GM19438 (cell line): ENCODE measurements around the gene CX3CL1.

Experiments used
- ATAC-seq: cut with Tn5 transposase; IDR thresholded peaks from one replicate; pipeline ENCODE4 v1.9.1; 2021; ENCODE audit warnings: low read depth; ENCODE audit not compliant: unreplicated experiment

CX3CL1 gene

DNA sequence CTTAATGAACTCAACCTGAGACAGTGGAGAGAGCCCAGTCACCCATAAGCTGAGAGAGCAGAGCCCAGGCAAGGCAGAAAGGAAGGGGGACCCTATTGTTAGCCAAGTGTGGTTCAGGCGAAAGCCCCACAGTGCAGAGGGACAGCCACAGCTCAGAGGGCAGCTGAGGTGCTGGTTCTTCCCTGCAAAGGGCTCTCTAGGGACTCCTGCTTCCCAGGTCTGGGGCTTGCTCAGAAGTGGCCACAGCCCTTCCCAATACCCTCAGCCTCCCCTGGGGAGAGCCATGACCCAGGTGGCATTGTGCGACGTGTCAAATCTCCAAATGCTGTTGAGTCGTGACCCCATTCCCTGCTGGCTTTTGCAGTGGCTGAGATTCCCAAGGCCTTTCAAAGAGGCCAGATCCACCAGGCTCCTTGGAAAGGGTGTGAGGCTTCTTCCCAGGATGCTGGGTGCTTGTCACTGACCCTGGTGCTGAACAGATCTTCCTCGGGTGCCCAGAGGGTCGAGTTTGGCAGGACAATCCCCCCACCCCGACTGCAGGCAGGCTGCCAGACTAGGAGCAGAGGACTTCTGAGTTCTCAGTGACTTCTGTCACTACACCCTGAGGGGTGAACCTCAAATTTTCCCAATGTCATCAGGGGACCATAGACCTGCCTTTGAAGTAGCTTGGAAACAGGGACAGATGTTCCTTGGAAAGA, 29.8 kb downstream of the CX3CL1 start:
- ATAC-seq, result no peak

DNA sequence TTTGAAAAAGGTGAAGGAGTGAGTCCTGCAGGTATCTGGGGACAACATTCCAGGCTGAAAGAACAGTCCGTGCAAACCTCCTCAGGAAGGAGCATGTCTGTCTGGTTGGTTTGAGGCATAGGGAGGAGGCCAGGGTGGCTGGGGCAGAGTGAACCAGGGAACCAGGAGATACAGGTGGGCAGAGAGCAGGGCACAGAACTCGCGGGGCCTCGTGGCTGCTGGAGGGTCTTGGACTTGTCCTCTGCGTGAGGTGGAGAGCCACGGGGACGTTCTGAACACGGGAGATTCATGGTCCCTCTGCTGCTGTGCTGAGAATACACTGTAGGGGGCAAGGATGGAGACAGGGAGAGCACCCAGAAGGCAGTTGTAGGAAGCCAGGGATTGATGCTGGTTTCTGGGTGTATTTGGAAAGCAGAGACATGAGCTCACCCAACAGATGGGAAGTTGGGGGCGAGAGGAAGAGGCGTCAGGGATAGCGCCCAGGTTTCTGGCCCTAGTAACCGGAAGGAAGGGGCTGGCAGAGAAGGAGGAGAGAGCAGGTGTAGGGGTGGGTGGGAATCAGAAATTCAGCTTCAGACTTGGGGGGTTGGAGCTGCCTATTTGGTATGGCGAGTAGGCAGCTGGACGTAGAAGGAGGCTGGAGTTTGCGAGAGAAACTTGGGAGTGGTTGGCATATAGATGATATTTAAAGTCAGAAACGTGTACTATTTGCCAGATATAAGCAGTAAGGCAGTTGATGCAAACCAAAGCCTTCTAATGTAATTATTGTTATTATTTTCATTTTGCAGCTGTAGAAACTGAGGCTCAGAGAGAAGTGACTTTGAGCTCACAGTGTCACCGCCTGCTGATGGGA, 31.9 kb downstream of the CX3CL1 start, which contains the start of gene CCL17:
Gene CCL17 (plus strand): TSS at position 803 of the 853 bp plus-strand sequence. CDS start 9,166 bp downstream, outside the sequence.
- ATAC-seq, result no peak

DNA sequence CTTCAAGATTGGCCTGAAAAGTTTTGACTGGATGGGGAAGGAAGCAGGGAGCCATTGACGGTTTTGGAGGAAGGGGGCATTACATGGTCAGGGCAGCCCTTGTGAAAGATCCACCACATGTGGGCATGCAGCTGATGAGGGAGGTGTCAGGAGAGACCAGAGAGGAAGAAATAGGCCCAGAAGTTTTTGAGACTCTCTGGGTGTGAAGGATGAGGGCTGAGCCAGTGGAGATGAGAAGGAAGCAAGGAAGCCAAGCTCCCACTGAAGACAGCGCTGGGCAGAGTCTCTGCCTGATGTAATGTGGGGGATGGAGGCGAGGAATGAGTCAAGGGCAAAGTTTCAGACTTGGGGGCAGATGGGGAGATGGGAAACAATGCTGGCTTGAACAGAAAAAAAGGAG, 32.8 kb downstream of the CX3CL1 start:
- no peak for ATAC-seq

DNA sequence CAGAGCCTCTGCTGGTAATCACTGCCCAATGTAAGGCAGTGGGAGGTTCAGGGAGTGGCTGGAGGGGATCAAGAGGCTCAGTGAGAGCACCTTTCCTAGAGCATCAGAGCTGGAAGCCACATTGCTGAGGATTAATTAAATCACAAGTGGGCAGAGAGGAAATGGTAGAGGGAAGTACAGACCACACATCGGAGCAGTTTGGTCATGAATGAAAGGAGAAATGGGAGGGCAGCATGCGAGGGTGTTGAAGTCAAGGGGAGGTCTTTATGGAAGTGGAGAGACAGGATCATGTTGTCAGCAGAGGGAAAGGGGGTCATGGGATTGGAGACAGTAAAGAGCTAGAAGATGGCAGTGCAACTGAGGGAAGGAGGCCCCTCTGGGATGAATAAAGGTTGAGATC, 34.6 kb downstream of the CX3CL1 start:
- no peak for ATAC-seq

DNA sequence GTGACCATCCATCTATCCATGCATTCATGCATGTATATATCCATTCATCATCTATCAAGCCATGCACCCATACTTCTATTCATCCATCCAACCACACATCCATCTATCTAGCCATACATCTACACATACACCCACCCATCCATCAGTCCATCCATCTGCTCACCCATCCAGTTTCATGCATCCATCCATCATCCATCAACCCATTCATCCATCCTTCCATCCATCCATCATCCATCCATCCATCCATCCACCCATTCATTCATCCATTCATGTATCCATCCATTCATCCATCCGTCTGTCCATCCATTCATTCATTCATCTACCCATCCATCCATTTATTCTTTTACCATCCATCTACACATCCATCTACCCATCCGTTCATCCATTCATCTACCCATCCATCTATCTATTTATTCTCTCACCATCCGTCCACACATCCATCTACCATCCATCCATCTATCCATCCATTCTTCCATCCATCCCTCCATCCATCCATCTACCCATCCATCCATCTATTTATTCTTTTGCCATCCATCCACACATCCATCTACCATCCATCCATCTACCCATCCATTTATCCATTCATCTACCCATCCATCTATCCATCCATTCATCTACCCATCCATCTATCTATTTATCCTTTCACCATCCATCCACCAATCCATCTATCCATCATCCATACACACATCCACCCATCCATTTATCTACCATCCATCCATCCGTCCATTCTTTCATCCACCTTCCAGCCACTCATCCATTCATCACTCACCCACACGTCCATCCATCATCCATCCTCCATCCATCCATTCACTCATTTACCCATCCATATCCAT, 35.4 kb downstream of the CX3CL1 start:
- ATAC-seq, result no peak

DNA sequence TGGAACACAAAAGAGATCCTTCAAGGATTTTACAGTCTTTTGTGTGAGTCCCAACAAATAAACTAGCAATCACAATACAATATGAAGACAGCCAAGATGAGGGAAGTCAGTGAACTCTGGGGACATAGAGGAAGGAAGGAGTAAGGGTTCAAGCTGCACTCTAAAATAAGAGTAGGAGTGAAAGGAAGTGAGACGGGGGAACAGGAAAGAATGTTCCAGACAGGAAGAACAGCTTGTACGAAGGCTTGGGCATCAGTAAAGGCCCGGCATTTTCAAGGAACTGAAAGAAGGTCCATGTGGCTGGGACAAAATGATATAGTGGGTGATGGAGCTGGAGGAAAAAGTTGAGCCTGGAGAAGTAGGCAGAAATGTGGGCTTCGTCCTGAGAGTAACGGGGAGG, 36.8 kb downstream of the CX3CL1 start:
- ATAC-seq, result no peak

DNA sequence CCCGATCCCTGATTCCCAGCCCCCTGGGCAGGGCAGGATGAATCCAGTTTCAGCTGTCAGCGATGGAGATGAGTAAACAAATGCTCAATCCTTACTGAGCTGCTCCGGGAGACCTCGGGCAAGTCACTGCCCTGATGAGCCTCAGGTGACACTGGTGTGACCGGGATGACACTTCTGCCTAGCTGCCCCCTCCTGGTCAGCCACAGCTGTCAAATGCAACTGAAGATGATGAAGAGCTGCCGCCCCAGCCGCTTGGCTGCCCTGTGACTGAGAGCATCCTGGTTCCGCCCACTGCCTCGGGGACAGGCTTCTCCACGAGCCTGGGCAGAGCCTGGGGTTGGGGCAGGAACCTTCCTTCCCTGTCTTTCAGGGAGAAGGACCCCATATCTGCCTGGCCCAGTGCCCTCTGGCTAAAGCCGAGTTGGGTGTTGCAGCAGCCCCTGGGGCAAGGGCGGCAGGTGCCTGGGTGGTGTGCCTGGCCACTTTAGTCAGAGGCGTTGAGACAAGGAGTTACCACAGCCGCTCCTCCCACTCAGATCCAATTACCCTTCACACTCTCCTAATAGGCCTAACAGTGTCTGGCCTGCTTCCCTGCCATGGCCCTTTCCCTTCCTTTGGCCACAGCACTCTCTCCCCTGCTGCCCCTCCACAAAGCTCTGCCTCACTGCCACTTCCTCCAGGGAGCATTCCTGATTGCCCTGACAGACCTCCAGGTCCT, 37.7 kb downstream of the CX3CL1 start:
- ATAC-seq, result no peak

DNA sequence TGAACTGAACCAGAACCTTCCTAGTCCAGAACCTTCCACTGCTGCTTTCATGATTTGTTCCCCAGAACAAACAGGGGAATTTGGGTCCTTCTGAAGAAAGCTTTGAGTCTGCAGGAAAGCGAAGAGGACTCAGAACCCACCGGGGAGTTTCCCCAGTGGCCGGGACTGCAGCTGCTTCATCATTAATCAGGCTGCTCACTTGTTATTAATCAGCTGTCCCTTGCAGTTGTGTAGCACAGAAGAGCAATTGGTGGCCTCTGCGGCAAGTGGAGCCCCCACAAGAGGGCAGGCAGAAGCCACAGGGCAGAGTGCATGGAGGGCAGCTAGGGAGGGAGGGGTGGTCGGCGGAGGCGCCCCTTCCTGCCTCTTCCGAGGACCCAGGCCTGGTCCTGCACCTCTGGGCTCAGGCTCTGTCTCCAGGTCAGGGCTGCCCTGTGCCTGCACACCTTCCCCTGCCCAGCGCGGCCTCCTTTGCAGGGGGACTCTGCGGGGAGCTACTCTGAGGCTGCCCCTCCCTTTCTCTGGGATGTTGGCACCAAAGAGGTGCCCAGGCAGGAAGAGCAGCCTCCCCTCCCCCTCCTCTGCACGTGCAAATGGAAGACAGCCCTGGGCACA, 39.2 kb downstream of the CX3CL1 start:
- no peak for ATAC-seq

DNA sequence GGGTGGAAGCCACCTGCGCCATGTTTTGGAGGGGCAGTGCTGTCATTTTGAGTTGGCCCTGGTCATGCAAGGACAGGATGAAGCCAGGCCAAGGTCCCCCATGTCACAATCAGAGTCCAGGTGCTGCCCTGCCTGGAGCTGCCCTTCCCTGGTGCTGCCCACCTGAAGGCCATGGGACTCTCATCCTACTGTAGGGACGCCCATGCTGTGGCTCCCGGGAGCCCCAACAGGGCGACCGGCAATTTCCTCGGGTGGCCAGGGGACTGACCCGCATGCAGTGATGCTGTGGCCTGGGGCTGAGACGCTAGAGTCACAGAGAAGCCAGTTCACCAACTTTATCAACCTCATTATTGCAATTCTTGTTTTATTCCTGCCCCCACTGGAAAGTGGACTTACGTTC, 40.3 kb downstream of the CX3CL1 start:
- ATAC-seq, result no peak

DNA sequence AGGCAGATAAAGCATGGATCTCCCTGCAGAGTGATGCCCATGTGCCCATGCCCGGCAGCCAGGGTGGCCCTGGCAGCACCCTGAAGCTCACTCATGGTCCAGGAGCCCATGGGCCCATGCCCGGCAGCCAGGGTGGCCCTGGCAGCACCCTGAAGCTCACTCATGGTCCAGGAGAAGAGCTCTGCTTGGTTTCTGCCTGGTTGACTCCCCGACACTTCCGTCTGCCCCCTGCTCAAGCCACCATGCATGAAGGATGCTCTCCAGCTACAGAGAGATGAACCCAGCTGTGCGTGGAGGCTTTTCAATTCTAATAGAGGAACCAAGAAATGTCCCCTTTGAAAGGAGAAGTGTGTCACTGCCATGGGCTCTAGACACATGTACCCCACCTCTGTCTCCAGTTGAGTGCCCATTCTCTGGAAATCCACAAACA, 41.0 kb downstream of the CX3CL1 start:
- peak; percentile 76 for ATAC-seq

DNA sequence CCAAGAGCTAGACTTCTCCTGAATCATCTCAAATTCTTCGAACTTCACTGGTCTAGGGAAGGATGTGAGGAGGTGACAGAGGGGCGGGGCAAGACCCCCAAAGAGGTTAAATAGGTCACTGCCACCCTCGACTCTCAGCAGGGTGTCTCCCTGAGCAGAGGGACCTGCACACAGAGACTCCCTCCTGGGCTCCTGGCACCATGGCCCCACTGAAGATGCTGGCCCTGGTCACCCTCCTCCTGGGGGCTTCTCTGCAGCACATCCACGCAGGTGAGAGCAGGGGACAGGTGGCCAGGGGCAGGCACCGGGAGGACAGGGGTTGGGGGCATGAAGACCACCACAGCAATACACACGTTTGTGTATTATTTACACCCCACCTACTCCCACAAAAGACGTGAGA, 41.4 kb downstream of the CX3CL1 start:
- ATAC-seq, result no peak

DNA sequence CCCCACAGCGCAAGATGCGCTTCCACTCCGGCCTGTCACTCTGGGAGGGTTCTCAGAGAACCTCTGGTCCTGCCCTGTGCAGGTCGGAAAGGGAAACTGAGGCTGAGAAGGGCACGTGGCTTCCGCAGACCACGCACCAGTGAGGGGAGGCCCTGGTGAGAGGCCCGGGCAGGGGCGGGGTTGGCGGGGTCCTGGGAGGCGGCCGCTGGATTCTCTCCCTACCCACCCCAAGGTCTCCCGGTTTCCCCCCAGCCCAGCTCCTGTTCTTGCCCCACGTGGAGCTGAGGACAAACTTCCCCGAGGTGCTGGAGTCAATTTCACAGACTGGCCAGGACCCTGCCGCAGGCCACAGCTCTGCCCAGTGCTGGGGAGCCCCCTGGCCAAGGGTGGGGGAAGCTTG, 43.8 kb downstream of the CX3CL1 start:
- ATAC-seq, result no peak

DNA sequence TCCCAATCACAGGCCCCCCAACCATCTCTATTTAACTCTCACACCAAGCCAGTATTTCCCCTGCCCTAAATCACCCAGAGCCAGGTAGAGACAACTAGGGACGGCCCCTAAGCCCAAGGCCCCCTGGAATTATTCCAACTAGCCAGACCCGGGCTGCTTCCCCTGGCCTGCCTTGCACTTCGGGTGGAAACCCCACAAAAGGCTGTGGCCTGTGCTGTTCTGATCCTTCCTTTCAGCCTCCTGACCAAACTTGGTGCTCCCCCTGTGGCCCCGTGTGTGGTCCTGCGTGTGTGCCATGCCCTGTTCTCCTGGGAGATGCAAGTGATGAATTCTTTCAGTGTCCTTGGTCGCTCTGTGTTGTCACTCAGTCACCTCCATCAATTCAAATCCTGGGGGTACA, 47.2 kb downstream of the CX3CL1 start:
- ATAC-seq, result no peak

DNA sequence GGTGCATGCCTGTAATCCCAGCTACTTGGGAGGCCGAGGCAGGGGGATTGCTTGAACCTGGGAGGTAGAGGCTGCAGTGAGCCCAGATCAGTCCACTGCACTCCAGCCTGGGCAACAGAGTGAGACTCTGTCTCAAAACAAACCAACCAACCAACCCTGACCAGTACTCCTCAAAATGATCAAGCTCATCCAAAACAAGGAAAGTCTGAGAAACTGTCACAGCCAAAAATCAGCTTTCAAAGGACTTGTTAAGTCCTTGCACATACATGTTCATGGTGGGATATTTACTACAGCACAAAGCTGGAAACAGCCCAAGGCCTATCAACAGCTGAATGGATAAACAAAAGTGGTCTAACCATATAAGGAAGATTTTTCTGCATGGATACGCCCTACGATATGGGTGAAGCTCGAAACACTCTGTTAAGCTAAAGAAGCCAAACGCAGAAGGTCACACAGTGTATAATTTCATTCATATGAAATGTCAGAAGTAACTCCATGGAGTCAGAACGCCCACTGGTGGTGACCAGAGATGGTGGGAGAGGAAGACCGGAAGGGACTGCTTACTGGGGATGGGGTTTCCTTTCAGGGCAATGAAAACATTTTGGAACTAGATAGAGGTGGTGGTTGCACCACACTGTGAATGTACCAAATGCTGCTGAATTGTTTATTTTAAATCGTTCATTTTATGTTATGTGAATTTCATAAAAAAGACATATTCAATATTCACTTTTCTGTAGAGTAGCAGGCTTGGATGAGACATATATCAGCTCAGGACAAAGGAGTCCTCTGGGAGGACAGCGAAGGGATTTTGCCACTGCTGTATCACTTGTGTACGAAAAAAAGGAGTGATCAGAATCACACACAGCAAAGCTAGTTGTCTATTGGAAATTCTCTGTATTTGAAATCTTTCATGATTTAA, 50.0 kb downstream of the CX3CL1 start:
- ATAC-seq, result no peak

DNA sequence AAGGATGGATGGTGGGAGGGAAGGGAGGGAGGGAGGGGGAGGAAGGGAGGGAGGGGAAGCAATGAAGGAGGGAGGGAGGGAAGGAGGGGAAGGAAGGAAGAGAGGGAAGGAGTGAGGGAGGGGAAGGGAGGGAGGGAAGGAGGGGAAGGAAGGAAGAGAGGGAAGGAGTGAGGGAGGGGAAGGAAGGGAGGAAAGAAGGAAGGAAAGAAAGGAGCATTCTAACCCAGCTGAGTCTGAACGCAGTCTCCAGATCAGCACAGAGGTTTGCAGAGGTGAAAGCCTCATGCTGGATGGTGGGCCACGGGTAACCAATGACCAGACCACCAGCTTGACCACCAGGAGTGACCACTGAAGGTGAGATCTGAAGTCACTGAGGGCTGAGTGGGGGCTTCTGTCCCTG, 50.9 kb downstream of the CX3CL1 start:
- ATAC-seq, result no peak

DNA sequence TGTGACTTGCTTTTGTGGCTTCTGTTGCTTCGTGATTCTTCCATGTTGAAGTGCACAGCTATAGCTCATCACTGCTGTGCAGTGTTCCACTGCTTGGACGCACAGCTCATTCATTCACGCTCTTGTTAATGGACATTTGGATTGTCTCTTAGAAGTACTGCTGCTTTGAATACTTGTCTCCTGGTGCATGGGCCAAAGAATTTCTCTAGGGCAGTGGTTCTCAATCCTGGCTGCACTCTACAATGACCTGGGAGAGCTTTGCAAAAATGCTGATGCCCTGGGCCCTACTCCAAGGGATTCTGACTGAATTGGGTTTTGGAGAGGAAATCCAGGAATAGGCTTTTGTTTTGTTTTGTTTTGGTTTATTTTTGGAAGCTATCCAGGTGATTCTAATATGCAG, 52.3 kb downstream of the CX3CL1 start:
- ATAC-seq, result no peak

DNA sequence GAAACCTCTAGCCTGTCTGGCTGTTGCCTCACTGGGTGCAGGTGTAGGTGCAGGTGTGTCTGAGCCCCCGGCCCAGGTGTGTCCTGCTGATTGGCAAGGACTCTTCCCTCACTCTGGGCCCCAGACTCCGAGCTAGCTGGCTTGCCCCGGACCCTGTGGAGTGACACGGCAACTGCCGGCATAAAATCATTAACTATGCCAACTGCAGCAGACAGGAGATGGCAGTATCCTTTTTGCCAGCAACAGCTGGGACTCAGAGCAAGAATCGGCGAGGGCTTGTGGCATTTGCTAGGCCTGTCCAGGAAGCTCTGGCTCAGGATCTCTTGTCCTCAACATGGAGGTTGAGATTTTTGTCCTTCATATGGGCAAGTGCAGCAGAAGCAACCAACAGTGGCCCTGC, 54.1 kb downstream of the CX3CL1 start:
- ATAC-seq, result no peak

DNA sequence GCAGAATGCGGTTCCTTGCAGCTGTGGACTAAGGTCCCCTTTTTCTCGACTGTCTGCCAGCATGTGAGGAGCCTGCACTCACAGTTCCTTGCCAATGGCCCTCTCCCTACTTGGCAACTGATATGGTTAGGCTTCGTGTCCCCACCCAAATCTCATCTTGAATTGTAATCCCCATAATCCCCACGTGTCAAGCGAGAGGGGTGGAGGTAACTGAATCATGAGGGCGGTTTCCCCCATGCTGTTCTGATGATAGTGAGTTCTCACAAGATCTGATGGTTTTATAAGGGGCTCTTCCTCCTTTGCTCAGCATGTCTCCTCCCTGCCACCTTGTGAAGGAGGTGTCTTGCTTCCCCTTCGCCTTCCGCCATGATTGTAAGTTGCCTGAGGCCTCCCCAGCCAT, 55.0 kb downstream of the CX3CL1 start:
- no peak for ATAC-seq

DNA sequence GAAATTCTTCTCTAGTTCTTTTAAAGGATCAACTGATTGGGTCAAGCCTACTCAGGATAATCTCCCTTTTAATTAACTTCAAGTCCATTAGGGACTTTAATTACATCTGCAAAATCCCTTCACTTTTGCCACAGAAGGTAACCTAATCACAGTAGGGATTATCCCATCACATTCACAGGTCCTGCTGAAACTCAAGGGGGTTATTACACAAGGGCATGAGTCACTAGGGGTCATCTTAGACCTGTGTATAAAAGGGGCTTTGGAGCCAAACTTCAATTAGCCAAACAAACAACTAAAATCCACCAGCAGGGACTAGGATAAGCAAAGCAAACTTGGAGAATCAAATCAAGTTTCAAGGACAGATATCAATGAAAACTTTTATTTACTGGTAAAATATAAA, 55.5 kb downstream of the CX3CL1 start:
- no peak for ATAC-seq
